GM19395 (cell line): ENCODE data around the gene ESD.
"Not testable (repeated sequence)": the region's sequence is repeated elsewhere in the genome, so short reads cannot be mapped to it uniquely, and the experiment has no call there.

ENCODE experiments used
- ATAC-seq: cut with Tn5 transposase; IDR thresholded peaks from one replicate; pipeline ENCODE4 v1.9.1; 2021; ENCODE audit warnings: mild to moderate bottlenecking, moderate library complexity; ENCODE audit not compliant: unreplicated experiment

ESD gene

DNA sequence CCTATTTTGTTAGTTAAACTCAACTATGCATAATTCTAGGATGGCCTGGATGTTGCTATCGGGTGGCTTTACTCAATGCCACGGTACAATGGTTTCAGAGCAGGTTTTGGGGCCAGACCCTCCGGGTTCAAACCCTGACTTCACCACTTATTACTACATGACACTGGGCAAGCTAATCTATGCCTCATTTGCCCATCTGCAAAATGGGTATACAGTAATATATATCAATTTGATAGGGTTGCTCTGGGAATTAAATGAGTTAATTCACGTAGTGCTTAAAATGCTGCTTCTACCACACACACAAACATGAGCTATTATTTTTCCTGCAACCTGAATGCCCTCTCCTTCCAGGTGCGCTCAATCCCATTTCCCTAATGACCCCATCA lies 839 bp downstream of the ESD start:
- no peak for ATAC-seq

DNA sequence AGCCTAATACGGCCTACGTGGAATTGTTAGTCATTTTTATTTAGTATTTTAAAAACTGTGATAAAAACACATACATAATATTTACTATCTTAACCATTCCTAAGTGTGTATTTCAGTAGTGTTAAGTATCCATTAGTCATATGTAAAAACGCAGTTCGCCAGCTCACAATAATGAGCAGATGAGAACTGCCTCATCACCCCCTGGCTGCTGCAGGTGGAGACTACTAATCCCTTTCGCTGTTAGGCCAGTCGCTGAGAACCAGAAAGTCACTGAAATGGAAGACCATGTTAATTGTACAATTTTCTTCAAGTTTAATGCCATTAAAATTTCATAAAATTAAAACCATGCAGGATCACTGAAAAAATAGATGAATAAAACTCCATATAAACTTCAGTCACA lies 1.6 kb downstream of the ESD start:
- no peak for ATAC-seq

DNA sequence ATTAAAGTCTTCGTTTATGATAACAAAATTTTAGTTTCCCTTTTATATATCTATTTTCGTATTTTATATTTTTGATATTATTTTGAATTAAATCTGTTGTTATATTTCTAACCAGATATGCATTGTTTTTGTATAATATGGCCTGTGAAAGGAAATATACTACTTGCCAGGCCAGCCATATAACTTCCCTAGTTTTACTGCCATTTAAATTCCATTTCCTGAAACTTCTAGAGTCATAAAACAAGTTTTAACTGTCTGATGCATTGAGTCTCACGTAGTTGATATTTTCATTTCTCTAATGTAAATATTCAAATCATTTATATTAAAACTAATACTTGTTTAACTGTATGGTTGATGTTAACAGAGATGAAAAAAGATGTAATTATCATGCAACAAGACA lies 13.5 kb downstream of the ESD start:
- no peak for ATAC-seq

DNA sequence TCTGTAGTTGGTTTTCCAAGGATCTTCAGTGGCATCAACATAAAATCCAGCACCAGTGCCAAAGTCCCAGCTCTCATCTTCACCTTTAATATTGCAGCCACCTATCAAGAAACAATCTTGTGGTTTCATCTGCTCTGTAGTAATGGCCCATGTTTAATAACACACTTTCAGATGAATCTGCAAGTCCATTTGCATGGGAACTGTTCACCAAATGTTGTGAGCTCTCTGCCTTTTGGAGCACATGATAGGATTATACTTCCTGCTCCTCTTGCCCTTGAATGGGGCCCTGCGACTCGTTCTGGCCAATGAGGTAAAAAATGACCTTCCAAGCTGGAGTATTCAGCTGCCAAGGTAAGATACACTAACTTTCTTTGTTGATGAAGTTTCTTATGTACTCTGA lies 14.3 kb downstream of the ESD start:
- no peak for ATAC-seq

DNA sequence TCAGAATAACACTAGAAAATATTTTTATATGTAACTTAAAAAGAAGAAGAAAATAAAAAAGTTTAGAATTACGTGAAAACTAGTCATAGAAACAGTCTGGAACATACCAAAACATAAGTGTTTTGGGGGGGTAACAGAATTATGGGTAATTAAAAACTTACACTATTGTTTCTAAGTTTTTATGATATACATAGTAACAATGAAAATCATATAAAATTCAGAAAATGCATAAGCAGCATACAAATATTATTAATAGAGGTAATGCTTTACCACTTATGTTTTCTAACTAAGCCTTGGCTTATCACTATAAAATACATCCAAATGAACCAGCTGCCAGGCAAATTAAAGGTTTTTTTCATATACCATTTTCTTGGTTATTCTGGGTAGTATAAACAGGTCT lies 14.9 kb downstream of the ESD start:
- no peak for ATAC-seq

DNA sequence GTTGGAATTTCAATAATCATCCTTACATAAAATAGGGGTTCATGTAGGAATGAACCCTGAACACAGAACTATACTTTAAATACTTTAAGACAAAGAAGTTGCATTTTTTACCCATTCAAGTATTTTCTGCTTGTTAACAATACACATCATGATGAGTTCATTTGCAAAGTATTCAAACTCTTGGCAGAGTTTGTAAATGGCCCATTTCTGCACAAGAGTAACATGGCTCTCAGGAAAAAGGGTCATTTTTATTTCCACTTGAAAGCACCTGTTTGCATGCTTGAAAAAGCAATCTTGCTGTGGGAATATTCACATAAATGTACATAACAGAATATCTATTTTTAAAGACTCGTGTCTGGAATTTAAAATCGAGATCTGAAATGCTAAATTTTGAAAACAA lies 18.1 kb downstream of the ESD start:
- ATAC-seq = no peak

DNA sequence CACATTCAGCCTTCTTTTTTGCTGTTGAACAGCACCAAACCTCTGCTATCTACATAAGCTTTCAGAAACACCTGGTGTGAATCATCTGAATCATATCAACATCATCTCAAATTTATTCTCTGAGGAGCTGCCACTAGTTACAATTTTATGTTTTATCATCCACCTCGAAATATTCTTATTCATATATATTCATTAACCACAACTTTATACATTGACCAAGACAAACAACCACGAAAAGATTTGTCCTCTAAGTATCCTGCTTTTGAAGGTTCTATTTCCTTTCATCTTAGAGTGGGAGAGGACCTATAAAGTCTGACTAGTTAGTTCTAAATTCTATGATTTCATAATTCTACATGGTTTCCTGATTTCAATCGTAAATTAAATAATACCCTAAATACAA lies 18.9 kb downstream of the ESD start:
- ATAC-seq = no peak

DNA sequence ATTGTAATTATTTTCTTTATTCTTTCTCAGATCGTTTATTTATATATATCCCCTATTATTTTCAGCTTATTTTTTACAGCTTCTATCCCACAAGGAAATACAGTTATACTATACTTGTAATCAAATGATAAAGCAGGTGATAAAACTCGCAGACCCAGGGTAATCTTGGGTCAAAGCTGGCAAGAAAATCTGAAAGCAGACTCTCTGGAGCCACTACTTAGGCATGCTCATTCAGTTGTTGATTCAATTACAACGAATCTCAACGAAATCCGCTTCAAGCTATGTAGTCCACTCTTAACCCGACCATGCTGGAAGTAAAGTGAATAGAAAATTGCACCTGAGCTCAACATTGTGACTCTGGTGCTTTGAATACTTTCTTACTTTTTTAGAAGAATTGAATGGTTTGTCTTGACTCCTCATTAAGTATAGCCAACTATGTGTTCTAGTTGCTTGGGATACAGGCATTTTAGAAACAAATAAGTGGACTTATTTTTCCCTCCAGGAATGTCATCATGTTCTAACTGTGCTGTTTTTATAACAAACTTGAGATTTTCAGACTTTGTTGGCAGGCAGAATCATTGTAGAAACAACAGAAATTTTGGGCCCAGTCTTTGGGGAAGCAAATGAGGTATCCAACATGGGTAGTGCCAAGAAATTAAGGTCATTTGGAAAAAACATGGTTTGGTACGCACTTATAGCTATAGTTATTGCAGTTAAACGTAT lies 21.4 kb downstream of the ESD start:
- no peak for ATAC-seq

DNA sequence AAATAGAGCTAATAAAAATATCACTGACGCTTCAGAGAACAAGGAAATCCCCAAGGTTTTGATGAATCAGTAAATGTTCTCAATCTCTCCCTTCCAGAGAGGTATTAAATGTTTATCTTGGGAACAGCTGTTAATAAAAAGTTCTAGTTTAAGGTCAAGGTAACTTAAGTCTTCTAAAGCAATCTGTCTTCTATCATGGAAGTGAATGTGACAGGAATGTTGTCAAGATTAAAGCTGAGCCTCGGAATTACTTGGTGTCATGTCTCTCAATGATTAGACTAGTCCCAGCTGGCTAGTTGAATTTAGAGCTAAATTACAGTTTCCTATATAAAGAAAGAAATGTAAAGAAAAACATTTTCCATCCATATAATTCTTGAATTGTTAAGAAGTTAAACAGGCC lies 23.4 kb downstream of the ESD start:
- ATAC-seq = no peak

DNA sequence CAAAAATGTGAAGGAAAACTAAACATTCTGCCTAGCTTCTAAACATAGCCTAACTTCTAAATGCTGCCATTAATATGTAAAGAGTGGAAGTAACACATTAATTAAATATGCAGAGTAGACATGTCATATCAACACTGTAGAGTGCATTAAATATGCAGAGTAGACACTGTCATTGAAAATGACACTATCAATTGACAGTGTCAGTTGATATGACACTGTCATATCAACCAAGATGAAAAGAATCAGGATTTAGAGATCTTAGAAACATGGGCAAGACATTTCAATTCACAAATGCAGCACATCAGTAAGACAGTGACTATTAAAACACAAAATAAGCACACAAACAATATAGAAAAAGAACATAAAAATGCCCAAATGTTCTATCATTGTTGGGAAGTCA lies 25.3 kb downstream of the ESD start:
- no peak for ATAC-seq

DNA sequence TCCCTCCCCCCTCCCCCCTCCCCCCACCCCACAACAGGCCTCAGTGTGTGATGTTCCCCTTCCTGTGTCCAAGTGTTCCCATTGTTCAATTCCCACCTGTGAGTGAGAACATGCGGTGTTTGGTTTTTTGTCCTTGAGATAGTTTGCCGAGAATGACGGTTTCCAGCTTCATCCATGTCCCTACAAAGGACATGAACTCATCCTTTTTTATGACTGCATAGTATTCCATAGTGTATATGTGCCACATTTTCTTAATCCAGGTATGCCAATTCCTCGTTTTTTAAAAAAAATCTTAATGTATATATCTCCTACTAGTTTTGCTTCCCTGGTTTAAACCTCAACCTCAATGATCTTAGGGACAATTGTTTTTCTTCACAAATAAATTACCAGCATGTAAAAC lies 27.0 kb downstream of the ESD start:
- not testable (repeated sequence) for ATAC-seq

DNA sequence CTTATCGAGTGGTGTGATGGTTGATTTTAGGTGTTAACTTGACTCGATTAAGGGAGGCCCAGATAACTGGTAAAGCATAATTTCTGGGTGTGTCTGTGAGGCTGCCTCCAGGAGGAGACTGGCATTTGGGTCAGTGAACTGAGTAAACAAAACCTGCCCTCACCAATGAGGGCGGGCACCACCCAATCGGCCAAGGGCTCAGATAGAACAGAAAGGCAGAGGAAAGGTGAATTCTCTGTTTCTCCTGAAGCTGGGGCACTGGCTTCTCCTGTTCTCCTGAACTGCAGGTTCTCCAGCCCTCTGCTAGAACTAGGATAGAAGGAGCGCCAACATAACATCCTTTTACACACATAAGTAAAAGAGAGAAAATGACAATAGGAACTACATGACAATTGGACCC lies 35.1 kb downstream of the ESD start:
- no peak for ATAC-seq

DNA sequence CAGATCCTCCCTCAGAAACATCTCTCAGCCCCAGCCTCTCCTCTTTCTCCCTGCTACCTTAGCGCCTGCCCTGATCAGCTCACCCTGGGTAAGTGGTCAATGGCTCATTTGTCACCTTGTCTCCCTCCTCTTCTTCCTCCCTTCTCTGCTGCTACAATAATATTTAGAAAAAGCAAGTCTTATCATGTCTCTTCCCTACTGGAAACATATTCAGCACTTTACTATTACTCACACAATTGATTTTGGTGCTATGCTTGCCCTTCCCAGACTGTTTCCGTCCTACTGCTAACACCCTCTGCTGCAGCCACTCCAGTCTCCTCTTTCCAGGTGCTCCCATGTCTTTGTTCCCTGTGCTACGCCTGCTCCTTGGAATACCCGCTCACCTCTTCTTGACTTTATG lies 35.8 kb downstream of the ESD start:
- ATAC-seq = no peak

DNA sequence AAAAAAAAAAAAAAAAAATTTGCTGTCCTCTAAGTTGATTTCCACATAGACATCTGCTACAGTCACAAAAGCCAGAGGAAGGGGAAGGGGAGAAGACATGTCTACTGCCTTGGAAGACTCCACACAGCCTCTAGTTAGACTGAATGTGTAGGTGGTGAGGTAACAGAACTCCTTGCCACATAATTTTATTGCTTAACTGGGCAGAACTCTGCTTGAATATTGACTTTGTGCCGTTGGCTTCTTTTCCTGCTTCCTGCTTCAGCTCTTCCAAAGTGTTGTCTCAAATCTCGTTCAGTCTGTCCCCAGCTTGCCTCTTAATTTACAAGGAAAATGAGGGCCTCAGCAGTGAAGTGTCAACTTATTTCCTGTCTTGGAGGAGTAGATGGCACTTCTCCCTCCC lies 37.1 kb downstream of the ESD start:
- no peak for ATAC-seq

DNA sequence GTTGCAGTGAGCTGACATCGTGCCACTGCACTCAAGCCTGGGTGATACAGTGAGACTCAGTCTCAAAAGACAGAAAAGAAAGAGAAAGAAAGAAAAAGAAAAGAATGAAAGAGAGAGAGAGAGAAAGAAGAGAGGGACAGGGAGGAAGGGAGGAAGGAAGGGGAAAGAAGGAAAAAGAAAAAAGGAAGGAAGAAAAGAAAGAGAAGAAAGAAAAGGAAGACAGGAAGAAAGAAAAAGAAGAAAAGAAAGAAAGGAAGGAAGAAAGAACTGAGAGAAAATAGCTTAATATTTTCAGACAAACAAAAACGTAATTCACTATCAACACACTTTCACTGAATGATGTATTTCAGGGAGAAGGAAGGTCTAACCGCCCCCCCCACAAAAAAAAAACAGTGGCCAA lies 39.3 kb downstream of the ESD start:
- ATAC-seq = no peak

DNA sequence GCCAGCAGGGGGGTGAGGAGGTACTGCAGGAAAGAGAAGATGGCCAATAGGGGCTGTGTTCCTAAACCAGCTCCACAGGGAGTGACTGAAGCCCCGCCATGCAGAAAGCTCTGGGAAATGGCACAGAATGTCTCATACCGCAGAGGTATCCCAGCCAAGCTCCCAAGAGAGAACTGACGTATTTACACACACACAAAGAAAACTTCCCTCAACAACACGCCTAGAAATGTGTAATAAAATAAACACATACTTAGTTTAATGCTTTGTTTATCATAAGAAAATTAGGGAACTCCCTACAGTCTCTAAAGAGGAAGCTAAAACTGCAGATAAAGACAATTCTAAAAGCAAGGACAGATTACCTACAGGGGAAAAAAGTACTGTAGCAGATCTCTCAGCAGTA lies 40.0 kb downstream of the ESD start:
- no peak for ATAC-seq

DNA sequence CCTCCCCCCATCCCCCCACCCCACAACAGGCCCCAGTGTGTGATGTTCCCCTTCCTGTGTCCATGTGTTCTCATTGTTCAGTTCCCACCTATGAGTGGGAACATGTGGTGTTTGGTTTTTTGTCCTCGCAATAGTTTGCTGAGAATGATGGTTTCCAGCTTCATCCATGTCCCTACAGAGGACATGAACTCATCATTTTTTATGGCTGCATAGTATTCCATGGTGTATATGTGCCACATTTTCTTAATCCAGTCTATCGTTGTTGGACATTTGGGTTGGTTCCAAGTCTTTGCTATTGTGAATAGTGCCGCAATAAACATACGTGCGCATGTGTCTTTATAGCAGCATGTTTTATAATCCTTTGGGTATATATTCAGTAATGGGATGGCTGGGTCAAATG lies 41.5 kb downstream of the ESD start:
- ATAC-seq = not testable (repeated sequence)

DNA sequence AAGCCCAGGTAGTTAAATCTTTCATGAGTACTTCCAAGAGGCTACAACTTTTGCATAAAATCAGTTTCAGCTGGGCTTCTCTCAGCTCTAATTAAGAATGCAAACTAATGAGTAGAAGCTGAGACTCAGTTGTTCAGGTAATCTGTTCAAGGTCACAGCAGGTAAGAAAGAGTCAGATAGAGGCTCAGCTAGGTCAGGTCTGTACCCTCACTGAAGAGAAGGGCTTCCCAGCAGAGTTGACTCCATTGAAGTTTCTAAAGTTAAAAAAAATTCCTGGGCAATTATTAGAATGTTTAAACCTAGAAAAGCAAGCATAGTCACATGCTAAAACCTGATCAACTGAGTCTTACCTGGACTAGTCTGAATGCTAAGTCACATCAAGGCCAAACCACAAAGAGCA lies 42.1 kb downstream of the ESD start:
- ATAC-seq = no peak

DNA sequence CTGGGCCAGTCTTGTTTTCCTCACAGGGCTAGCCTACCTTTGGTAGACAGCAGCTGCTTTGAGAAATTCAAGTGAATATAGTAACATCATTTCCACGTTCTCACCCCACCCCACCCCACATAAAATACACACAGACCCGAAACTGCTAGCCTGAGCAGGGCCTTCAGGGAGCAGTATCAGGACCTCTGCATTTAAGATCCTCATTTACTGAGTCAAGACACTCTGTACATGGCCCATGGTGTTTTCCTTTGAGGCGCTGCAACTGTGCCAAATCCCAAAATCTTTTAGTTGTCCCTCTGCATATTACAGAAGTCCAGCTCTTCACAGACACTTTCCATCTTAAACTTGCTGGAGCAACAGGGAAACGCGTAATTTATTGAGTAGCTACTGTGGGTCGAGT lies 43.0 kb downstream of the ESD start:
- no peak for ATAC-seq

DNA sequence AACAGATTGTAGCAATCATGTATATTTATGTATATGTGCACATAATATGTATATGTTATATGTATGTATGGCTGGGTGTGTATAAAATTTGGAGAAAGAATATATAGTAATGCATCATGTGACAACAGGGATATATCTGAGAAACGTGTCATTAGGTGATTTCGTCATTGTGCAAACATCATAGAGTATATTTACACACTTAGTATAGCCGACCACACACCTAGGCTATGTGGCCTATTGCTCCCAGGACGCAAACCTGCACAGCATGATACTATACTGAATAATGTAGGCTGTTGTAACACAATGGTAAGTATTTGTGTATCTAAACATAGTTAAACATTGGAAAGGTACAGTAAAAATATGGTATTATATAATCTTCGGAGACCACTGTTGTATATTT lies 43.8 kb downstream of the ESD start:
- no peak for ATAC-seq

DNA sequence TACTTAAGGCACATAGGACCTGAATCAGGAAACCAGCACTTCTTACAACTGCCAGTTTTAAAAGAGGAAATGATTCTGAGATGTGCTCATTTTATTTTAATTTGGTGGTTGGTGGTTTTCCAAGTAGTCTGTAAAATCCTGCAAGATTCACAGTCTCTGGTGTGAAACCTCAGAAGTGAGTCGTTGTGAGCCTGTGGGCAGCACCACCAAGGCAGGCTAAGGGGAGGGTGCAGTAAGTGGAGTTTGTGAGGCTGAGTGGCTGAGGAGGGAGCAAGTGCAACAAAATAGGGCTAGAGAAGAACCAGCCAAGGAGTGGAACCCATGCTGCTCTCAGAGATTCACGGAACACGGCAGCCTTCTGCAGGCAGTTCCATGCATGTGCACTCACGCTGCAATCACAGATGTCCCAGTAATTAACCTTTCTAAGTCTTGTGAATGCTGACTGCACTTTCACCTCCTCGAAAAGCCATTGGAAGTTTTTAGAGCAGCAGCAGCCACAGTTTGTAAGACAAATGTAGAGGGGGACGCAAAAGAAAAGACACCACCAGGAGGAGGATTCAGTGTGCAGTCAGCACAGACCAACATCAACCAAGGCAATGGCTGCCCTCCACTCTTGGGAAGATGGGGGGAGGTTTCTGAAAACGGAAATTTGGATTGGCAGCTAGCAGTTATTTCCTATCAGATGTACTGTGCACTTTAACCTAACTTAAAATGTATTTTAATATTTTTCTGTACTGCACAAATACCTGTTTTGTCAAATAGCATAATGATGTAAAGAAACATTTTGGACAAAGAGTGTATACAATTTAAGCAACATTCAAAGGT lies 44.9 kb downstream of the ESD start:
- peak; percentile 88 for ATAC-seq

DNA sequence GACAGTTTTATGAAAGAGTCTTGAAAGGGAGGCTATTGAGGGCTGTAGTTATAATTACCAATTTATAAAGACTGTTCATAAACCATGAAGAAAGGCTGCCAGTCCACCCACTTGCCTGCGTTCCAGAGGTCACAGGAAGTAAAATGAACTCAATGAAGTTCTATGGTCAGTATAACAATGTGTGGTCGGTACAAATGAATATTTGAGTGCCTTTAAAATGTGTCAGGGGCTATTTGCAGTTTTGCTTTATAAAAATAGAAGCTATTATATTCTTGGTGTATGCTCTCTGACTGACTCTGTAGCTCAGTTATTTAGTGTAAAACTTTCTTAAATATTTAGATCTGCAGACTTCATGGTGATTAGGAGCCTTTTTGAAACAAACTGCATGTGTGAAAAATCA lies 47.0 kb downstream of the ESD start:
- ATAC-seq = no peak

DNA sequence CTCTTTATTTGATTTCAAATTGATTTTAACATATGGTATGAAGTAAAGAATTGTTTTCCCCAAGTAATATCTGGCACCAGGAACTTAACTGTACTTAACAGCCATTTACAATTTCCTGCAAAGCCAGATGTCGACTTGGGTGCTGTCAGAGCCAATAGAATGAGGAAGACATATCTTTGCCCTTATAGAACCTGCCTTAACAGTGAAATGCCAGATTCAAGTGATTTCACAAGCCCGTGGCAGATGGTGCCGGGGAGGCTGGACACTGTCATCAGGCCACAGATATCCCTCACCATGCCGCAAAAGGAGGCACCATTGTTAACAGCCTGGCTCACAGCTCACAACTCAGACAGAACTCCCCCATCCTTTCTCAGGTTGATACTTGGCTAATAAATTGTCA lies 48.7 kb downstream of the ESD start:
- ATAC-seq = no peak
